ENCODE measurements around the gene SPTLC2. TPM values are rescaled to one million over a fixed set of nuclear protein-coding genes. Genes with fewer than 3 reads are reported as not detected.
"Not testable (repeated sequence)": the region's sequence is repeated elsewhere in the genome, so short reads cannot be mapped to it uniquely, and the experiment has no call there.

The SPTLC2 gene
- total RNA-seq, 1 experiment from 2014 or later = 45.9 TPM

DNA sequence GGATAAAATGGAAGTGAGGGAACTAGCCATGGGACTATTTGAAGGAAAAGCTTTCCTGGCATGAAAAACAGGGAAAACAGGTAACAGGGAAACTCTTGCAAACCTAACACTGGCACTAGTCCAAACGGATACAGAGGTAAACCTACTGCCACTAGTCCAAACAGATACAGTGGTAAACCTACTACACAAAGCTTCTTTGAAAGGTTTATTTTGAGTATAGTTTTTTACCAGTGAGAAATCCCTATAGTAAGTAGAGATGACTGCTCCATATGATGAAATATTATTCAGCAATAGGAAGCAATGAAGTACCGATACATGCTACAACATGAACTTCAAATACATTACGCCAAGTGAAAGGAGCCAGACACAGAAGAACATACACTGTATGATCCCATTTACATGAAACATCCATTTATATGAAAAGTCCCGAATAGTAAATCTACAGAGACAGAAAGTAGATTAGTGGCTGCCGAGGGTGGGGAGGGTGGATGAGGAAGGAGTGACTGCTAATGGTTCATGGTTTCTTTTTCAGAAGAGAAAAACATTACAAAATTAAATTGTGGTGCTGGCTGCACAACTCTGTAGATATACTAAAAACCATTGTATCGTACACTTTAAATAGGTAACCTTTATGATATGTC lies 25.5 kb downstream of the SPTLC2 start:
- peaks cover 26% of the 10 kb centered on the region for H3K36me3 Mint-ChIP-seq (ENCODE audit: insufficient read depth, unreplicated experiment)
- CTCF ChIA-PET = interaction anchor here (0.6 to 1.1 kb wide), 2 partner anchors 17 to 21 kb away, joined by 3 read pairs; no protein-coding TSS in a partner anchor

GRCh38 chr14:77589099-77589498 lies 27.3 kb downstream of the SPTLC2 start:
- intact Hi-C loops (cut with micrococcal nuclease; ENCODE audit: unreplicated experiment) = no loop called here
- Mint-ChIP-seq H3K27ac (ENCODE audit: unreplicated experiment) (no peak overlapping the region), H3K9me3 (ENCODE audit: low read depth, unreplicated experiment) (no peaks in the 10 kb centered on the region), H3K36me3 (ENCODE audit: insufficient read depth, unreplicated experiment) (peaks cover 14% of the 10 kb centered on the region), H3K4me1 (ENCODE audit: low read depth, unreplicated experiment) (peaks cover 22% of the 10 kb centered on the region), H3K27me3 (ENCODE audit: unreplicated experiment) (no peaks in the 10 kb centered on the region), H3K4me3 (ENCODE audit: low read depth, unreplicated experiment) (no peak overlapping the region)
- TF ChIP-seq CTCF (IDR thresholded peaks at IDR 0.05; ENCODE audit: unreplicated experiment) = no peak
- no peak for DNase-seq
- no TSS peak for BruUV-seq (replicated peaks)
- CTCF ChIA-PET = interaction anchor here (0.7 kb wide), 1 partner anchor 913 kb away, joined by 3 read pairs; no protein-coding TSS in a partner anchor

More for the DNA sequence above, 25.5 kb downstream of the SPTLC2 start:
- Mint-ChIP-seq H3K4me1 (ENCODE audit: low read depth, unreplicated experiment) (peaks cover 39% of the 10 kb centered on the region), H3K27me3 (ENCODE audit: unreplicated experiment) (no peaks in the 10 kb centered on the region), H3K9me3 (ENCODE audit: low read depth, unreplicated experiment) (no peaks in the 10 kb centered on the region), H3K4me3 (ENCODE audit: low read depth, unreplicated experiment) (peak overlapping the region; percentile 32), H3K27ac (ENCODE audit: unreplicated experiment) (no peak overlapping the region)
- intact Hi-C loops (cut with micrococcal nuclease; ENCODE audit: unreplicated experiment) = loop anchor here (5.0 kb wide), 1 partner anchor 116 kb away; the partner anchor contains the start of genes ALKBH1 and SLIRP
- DNase-seq = peak; percentile 35
- no peak for TF ChIP-seq CTCF (IDR thresholded peaks at IDR 0.05; ENCODE audit: unreplicated experiment)
- BruUV-seq (replicated peaks) = no TSS peak

GRCh38 chr14:77588411-77589025 lies 27.9 kb downstream of the SPTLC2 start:
- CTCF ChIA-PET = interaction anchor here (0.7 kb wide), 2 partner anchors 259 to 914 kb away, joined by 3 read pairs; no protein-coding TSS in a partner anchor
- BruUV-seq (replicated peaks); H3K27me3 Mint-ChIP-seq (ENCODE audit: unreplicated experiment); H3K9me3 Mint-ChIP-seq (ENCODE audit: low read depth, unreplicated experiment); H3K27ac Mint-ChIP-seq (ENCODE audit: unreplicated experiment); intact Hi-C loops (cut with micrococcal nuclease; ENCODE audit: unreplicated experiment); DNase-seq; H3K36me3 Mint-ChIP-seq (ENCODE audit: insufficient read depth, unreplicated experiment); H3K4me3 Mint-ChIP-seq (ENCODE audit: low read depth, unreplicated experiment): not testable (repeated sequence)
- H3K4me1 Mint-ChIP-seq (ENCODE audit: low read depth, unreplicated experiment) = peaks cover 17% of the 10 kb centered on the region

DNA sequence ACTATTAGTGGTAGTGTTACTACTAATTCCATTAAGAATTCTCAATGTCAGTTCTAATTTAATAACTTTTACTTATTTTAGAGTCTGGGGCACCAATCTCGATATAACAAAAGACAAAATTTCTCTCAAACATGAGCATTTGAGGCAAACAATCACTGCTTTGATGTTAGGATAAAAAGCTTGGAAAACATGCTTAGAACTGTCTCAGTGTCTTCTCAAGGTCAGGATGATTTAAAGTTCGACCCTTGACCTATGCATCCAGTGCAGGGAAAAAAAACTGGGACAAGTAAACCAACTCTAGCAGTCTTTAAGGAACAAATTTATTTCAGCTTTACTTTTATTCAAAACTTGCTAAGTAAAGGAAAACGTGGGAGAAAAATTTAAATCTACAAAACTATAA lies 31.1 kb downstream of the SPTLC2 start:
- Mint-ChIP-seq H3K27ac (ENCODE audit: unreplicated experiment) (no peak overlapping the region), H3K36me3 (ENCODE audit: insufficient read depth, unreplicated experiment) (no peaks in the 10 kb centered on the region), H3K27me3 (ENCODE audit: unreplicated experiment) (no peaks in the 10 kb centered on the region), H3K4me3 (ENCODE audit: low read depth, unreplicated experiment) (no peak overlapping the region), H3K9me3 (ENCODE audit: low read depth, unreplicated experiment) (no peaks in the 10 kb centered on the region), H3K4me1 (ENCODE audit: low read depth, unreplicated experiment) (peaks cover 2% of the 10 kb centered on the region)
- no TSS peak for BruUV-seq (replicated peaks)
- CTCF ChIA-PET = no interaction called here
- DNase-seq = no peak
- no peak for TF ChIP-seq CTCF (IDR thresholded peaks at IDR 0.05; ENCODE audit: unreplicated experiment)
- intact Hi-C loops (cut with micrococcal nuclease; ENCODE audit: unreplicated experiment) = no loop called here

GRCh38 chr14:77584809-77585208 lies 31.6 kb downstream of the SPTLC2 start:
- no peaks in the 10 kb centered on the region for H3K36me3 Mint-ChIP-seq (ENCODE audit: insufficient read depth, unreplicated experiment)
- no peaks in the 10 kb centered on the region for H3K4me1 Mint-ChIP-seq (ENCODE audit: low read depth, unreplicated experiment)
- no peak overlapping the region for H3K27ac Mint-ChIP-seq (ENCODE audit: unreplicated experiment)
- no peak for TF ChIP-seq CTCF (IDR thresholded peaks at IDR 0.05; ENCODE audit: unreplicated experiment)
- H3K9me3 Mint-ChIP-seq (ENCODE audit: low read depth, unreplicated experiment) = no peaks in the 10 kb centered on the region
- intact Hi-C loops (cut with micrococcal nuclease; ENCODE audit: unreplicated experiment) = no loop called here
- CTCF ChIA-PET = no interaction called here
- no peak for DNase-seq
- no TSS peak for BruUV-seq (replicated peaks)
- no peak overlapping the region for H3K4me3 Mint-ChIP-seq (ENCODE audit: low read depth, unreplicated experiment)
- H3K27me3 Mint-ChIP-seq (ENCODE audit: unreplicated experiment) = no peaks in the 10 kb centered on the region
